GM19193 (cell line): Measurements from ENCODE around the gene RXYLT1.

Experiments used
- POLR2A ChIP-seq: IDR thresholded peaks from 4 replicates; pipeline ENCODE4 v1.6.1; 2011; ENCODE audit not compliant: insufficient read depth, insufficient read length; ENCODE audit errors: extremely low read depth

The RXYLT1 gene

GRCh38 chr12:63828867-63829266, 49.2 kb downstream of the RXYLT1 start:
- TF ChIP-seq POLR2A: no peak

DNA sequence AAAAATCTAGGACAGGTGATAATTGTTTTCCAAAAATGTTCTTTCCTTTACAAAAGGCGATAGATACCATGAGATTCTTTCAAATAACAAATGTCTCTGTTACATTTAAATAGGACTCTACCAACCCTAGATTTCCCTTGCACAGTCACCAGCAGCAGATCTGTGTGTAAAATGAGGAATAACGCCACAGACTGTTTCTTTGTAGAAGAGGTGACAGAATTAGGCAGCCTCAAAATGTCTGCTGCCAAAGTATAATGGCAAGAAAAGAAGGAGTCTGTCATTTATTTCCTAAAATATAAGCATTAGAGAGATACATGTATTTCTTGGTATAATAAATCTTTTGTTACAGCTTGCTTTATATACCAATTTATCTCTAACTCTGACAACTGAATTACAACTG, 56.3 kb downstream of the RXYLT1 start:
- no peak for TF ChIP-seq POLR2A

DNA sequence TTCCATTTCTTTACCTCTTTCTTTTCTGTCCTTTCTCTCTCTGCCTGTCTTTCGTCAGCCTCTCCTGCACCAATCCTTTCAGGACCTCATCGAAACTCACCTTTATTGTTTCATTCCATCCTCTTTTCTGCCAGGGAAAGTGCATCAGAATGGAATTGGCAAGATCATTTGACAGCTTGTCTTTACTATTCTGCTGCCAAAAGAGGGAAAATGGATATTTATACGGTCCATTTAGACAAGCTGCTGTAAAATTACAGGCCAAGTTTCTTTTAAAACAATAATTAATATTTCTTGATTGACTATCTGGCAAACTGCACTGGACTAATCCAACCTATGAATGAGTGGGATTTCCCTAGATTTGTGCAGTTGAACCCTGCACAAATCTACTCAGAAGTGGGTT, 57.2 kb downstream of the RXYLT1 start:
- no peak for TF ChIP-seq POLR2A

- no peak for TF ChIP-seq POLR2A
These were observed 58.7 kb downstream of the RXYLT1 start for GRCh38 chr12:63838411-63838810.

GRCh38 chr12:63841011-63841410, 61.3 kb downstream of the RXYLT1 start:
- TF ChIP-seq POLR2A: no peak

DNA sequence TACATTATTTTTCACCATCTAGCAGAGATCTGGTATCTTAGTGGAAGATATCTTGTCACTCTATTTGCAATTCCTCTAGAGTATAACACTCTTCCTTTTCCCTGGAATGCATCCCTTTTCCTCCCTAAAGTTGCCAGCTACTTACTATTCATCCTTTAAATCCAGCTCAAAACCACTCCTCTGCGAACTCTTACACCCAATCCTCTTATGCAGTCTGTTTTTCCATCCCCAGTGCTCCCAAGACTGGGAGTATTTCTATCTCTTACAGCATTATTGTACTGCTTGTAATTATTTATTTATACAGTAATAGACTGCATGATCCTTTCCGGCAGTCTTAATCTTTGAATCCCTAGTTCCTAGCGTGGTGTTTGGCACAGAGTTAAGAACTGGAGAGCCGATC, 61.9 kb downstream of the RXYLT1 start:
- TF ChIP-seq POLR2A: no peak

- no peak for TF ChIP-seq POLR2A
These were observed 63.6 kb downstream of the RXYLT1 start for GRCh38 chr12:63843254-63843720.

DNA sequence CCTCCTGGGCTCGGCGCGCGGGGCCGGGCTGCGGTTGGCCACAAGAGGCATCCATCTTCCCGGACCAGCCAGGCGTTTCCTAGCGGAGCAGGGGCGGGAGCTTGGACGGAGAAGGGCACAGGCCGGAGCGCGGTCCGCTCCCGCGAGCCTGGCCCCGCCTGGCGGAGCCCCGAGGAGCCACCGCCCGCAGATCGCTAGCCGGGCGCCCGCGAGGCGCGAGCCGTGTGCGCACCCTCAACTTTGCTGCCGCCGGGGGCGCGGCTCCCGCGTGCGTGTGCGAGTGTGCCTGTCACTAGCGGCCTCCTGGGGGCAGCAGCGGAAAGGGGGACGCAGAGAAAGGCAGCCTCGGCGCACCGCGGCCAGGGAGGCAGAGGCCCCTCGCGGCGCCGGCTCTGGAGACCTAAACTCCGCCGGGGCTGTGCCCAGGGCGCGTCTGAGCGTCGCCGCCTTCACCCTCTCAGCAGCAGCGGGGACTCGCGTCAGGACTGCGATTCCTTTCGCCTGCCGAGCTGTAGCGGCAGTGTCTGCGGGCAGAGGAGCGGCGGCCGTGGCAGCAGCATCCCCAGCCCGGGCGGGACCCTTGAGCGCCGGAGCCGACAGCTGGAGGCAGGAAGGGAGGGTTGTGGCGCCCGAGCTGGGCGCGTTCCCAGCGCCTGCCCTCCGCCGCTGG, 64.1 kb downstream of the RXYLT1 start:
- no peak for TF ChIP-seq POLR2A

DNA sequence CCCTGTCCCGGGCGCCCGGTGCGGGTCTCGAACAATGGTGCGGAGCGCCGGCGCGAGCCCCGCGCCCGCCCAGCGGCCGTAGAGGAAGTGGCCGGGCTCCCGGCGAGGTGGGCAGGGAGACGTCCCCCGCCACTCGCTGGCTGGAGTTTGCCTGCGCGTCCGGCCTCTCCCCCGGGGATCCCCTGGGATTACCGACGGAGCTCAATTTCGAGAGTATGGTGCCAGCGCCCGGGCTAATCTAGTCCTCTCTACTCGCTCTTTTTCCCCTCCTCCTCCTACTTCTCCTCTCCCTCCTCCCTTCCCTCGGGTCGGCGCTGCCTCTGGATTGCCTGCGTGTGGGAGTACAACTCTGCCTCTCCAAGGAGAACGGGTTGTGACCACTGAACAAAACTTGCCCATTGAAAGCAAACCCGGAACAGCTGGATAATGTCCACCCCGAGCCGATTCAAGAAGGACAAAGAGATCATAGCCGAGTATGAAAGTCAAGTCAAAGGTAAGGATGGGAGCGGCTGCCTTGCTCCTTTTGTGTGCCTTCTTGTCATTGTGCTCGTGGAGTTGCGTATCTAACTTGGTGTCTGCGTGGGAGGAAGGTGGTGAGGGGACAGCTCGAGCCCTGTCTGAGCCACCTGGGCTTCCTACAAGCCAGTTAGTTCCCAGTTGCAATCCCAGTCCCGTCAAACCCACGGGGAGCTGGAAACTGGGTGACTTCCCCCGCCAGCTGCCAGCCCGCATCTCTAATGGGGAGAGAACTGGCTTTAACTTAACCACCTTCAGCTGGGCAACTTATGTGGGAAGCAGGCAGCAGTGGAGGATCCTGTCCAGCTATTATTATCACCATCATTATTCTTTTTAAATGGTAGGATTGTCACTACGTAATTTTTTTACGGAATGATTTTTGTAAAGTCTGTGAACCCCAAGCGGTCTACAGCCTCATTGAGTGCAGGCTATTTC, 65.0 kb downstream of the RXYLT1 start, which contains the start of gene SRGAP1:
Gene SRGAP1 (plus strand): TSS at position 310 of the 951 bp plus-strand sequence. CDS start 117 bp downstream, at position 427.
- TF ChIP-seq POLR2A: no peak

DNA sequence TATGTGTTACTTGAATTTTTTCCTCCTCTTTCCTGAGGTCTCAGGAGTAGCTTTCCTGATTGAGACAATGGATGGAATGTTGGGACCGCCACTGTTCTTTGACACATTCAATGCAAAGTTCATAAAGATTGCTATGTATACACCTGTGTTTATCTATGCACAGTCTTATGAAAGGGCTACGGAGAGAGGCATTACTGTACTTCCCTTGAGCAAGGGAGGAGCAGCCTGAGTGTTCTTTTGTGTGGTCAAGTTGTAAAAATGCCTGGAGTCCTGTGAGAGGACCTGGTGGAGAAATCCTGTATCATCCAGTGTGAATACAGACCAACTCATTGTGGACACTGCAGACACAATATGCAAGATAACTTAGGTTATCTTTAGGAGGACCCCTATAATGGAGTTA, 66.0 kb downstream of the RXYLT1 start:
- TF ChIP-seq POLR2A: no peak

DNA sequence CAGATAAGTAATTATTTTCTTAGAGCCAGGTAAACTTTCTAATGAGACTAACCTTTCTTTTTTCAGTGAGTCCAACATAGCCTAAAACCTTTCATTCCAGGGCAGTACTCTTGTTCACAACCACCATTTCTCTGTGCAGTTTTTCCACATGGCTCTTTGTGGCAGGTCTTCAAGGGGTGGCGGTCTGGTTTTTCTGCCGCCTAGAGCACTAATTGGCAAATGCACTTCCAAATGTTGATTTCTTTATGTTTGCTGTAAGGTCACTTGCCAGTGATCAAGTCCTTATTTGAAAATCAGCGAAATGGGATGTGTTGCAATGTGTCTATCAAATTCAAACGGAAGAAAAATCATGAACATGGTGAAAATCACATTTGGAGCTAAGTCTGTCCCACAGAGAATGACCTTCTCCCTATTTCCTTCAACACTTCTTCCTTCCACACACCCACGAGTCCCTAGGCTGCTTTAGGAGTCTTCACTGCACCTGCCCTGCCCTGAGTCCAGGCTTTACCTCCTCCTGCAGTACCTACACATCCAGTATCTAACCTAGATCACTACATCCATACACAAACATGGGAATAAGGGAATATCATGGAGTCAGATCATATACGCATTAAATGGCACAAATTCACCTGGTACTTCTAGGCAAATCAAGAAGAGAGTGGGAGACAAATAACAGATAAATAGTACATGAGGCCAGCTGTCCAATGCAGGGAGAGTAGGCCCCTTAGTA, 66.7 kb downstream of the RXYLT1 start:
- TF ChIP-seq POLR2A: no peak

GRCh38 chr12:63848450-63848849, 68.7 kb downstream of the RXYLT1 start:
- no peak for TF ChIP-seq POLR2A

GRCh38 chr12:63849106-63849620, 69.5 kb downstream of the RXYLT1 start:
- no peak for TF ChIP-seq POLR2A

DNA sequence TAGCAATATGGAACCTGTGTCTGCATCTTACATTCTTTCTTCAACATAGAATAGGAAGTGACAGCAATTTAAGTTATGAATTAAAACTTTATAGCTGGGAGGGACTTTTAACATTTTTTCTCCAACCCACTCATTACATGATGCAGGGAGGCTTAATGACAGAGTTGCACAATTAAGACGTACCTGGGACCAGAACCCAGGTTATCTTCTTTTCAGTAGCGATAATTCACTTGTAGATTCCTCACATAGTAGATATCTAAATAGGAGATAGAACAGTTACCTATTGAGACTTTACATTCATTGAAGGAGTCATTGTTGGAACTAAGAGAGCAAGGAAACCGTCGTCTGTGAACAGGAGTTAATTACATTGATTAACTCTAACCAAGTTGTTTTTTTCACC, 69.9 kb downstream of the RXYLT1 start:
- TF ChIP-seq POLR2A: no peak

DNA sequence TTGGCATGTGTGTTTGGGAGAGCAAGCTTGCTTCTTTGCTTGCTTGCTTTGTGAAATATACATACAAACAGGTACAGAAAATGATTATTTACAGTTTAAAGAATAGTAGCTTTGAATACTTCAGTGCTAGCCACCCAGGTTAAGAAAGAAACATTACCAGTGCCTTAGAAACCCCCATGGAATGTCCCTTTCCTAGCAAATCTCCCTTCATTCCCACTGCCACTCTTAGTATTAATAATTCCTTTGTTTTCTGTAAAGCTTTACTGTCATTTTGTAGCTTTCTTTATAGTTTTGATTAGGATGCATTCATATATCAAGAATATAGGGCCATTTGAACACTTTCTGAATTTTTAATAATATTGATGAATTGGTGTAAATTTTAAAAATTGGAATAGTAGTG, 74.3 kb downstream of the RXYLT1 start:
- TF ChIP-seq POLR2A: no peak
